Measurements from ENCODE around the gene LRRK1. TPM values are rescaled to one million over a fixed set of nuclear protein-coding genes. Genes with fewer than 3 reads are reported as not detected.
A peak's percentile ranks its signal among the peaks of the same experiment; 100 is the strongest.

The LRRK1 gene
- total RNA-seq, 1 donor from 2014 or later = 2.3 TPM

GRCh38 chr15:100931143-100931890 lies 12.2 kb downstream of the LRRK1 start:
- no peak for DNase-seq (ENCODE audit: low spot score)
- no peak for ATAC-seq

- no peak for ATAC-seq
- DNase-seq (ENCODE audit: low spot score) = no peak
Measured at GRCh38 chr15:100932676-100933348, 13.7 kb downstream of the LRRK1 start.

- DNase-seq (ENCODE audit: low spot score) = no peak
- ATAC-seq = no peak
Measured at GRCh38 chr15:100934166-100934565, 15.0 kb downstream of the LRRK1 start.

GRCh38 chr15:100934726-100935125 lies 15.6 kb downstream of the LRRK1 start:
- DNase-seq (ENCODE audit: low spot score) (no peak), ATAC-seq (no peak)

GRCh38 chr15:100937171-100937570 lies 18.0 kb downstream of the LRRK1 start:
- ATAC-seq (no peak), DNase-seq (ENCODE audit: low spot score) (no peak)

GRCh38 chr15:100939791-100940190 lies 20.6 kb downstream of the LRRK1 start:
- no peak for DNase-seq (ENCODE audit: low spot score)
- no peak for ATAC-seq

- ATAC-seq (peak; percentile 57), DNase-seq (ENCODE audit: low spot score) (no peak)
Measured at GRCh38 chr15:100940767-100941379, 21.7 kb downstream of the LRRK1 start.

GRCh38 chr15:100941536-100941935 lies 22.4 kb downstream of the LRRK1 start:
- ATAC-seq = no peak

GRCh38 chr15:100942656-100943425 lies 23.7 kb downstream of the LRRK1 start:
- DNase-seq (ENCODE audit: low spot score) (no peak), ATAC-seq (no peak)

More at GRCh38 chr15:100941536-100941935, 22.4 kb downstream of the LRRK1 start:
- no peak for DNase-seq (ENCODE audit: low spot score)

- ATAC-seq (no peak), DNase-seq (ENCODE audit: low spot score) (no peak)
Measured at GRCh38 chr15:100944244-100944895, 25.2 kb downstream of the LRRK1 start.

GRCh38 chr15:100944986-100945385 lies 25.8 kb downstream of the LRRK1 start:
- no peak for DNase-seq (ENCODE audit: low spot score)

GRCh38 chr15:100947760-100948429 lies 28.7 kb downstream of the LRRK1 start:
- no peak for DNase-seq (ENCODE audit: low spot score)
- no peak for ATAC-seq

More at GRCh38 chr15:100944986-100945385, 25.8 kb downstream of the LRRK1 start:
- no peak for ATAC-seq

- ATAC-seq (no peak), DNase-seq (ENCODE audit: low spot score) (no peak)
Measured at GRCh38 chr15:100948430-100948762, 29.2 kb downstream of the LRRK1 start.

GRCh38 chr15:100949691-100950090 lies 30.5 kb downstream of the LRRK1 start:
- ATAC-seq = no peak
- no peak for DNase-seq (ENCODE audit: low spot score)

GRCh38 chr15:100951965-100952364 lies 32.8 kb downstream of the LRRK1 start:
- ATAC-seq (no peak), DNase-seq (ENCODE audit: low spot score) (no peak)

GRCh38 chr15:100952566-100952965 lies 33.4 kb downstream of the LRRK1 start:
- no peak for ATAC-seq
- no peak for DNase-seq (ENCODE audit: low spot score)

- ATAC-seq = no peak
- no peak for DNase-seq (ENCODE audit: low spot score)
Measured at GRCh38 chr15:100958326-100959065, 39.3 kb downstream of the LRRK1 start.

GRCh38 chr15:100959066-100960050 lies 40.2 kb downstream of the LRRK1 start:
- ATAC-seq = peak; percentile 41

More at GRCh38 chr15:100959066-100960050, 40.2 kb downstream of the LRRK1 start:
- no peak for DNase-seq (ENCODE audit: low spot score)
